ENCODE results near the gene CNIH2.

DNA sequence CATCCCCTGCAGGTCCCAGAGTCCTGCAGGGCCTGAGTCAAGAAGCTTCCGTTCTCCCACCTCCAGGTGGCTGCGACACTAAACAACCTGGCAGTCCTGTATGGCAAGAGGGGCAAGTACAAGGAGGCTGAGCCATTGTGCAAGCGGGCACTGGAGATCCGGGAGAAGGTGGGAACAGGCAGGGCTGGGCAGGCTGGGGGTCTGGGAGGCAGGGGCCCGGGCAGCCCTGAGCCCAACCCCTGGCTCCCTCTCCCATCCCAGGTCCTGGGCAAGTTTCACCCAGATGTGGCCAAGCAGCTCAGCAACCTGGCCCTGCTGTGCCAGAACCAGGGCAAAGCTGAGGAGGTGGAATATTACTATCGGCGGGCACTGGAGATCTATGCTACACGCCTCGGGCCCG, 14.2 kb upstream of the CNIH2 start:
- TF ChIP-seq, protein P1, sequence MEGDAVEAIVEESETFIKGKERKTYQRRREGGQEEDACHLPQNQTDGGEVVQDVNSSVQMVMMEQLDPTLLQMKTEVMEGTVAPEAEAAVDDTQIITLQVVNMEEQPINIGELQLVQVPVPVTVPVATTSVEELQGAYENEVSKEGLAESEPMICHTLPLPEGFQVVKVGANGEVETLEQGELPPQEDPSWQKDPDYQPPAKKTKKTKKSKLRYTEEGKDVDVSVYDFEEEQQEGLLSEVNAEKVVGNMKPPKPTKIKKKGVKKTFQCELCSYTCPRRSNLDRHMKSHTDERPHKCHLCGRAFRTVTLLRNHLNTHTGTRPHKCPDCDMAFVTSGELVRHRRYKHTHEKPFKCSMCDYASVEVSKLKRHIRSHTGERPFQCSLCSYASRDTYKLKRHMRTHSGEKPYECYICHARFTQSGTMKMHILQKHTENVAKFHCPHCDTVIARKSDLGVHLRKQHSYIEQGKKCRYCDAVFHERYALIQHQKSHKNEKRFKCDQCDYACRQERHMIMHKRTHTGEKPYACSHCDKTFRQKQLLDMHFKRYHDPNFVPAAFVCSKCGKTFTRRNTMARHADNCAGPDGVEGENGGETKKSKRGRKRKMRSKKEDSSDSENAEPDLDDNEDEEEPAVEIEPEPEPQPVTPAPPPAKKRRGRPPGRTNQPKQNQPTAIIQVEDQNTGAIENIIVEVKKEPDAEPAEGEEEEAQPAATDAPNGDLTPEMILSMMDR (conservative IDR thresholded peaks at IDR 0.05 in 1 of 2, IDR thresholded peaks at IDR 0.05 in 1 of 2; ENCODE audit: extremely low read depth in 1 of 2, insufficient read depth in 1 of 2, low read depth in 1 of 2, low read length in 2 of 2), result no peak
- TF ChIP-seq EZH2 (IDR thresholded peaks at IDR 0.05; ENCODE audit: borderline replicate concordance, low read length), result no peak
